Measurements from ENCODE around the gene DLG2.

DLG2 gene

GRCh38 chr11:84234011-84234410 lies 1393.1 kb downstream of the DLG2 start:
- no peak for DNase-seq

- DNase-seq: no peak
These were observed 1394.6 kb downstream of the DLG2 start for GRCh38 chr11:84232511-84232910.

- DNase-seq: no peak
These were observed 1396.7 kb downstream of the DLG2 start for GRCh38 chr11:84230402-84230801.

- DNase-seq: no peak
These were observed 1399.0 kb downstream of the DLG2 start for GRCh38 chr11:84227970-84228665.

- DNase-seq: no peak
These were observed 1403.1 kb downstream of the DLG2 start for GRCh38 chr11:84224042-84224441.

- DNase-seq: no peak
These were observed 1408.8 kb downstream of the DLG2 start for GRCh38 chr11:84218318-84218717.

GRCh38 chr11:84215672-84216071 lies 1411.5 kb downstream of the DLG2 start:
- no peak for DNase-seq

GRCh38 chr11:84214557-84214956 lies 1412.6 kb downstream of the DLG2 start:
- no peak for DNase-seq

- no peak for DNase-seq
These were observed 1414.4 kb downstream of the DLG2 start for GRCh38 chr11:84212468-84213390.

GRCh38 chr11:84211896-84212295 lies 1415.2 kb downstream of the DLG2 start:
- no peak for DNase-seq

GRCh38 chr11:84194696-84195095 lies 1432.4 kb downstream of the DLG2 start:
- no peak for DNase-seq

GRCh38 chr11:84193706-84194105 lies 1433.4 kb downstream of the DLG2 start:
- DNase-seq: no peak

- no peak for DNase-seq
These were observed 1438.6 kb downstream of the DLG2 start for GRCh38 chr11:84188521-84188920.

- DNase-seq: no peak
These were observed 1454.1 kb downstream of the DLG2 start for GRCh38 chr11:84173078-84173477.

GRCh38 chr11:84165139-84165538 lies 1462.0 kb downstream of the DLG2 start:
- DNase-seq: no peak

- DNase-seq: no peak
These were observed 1462.4 kb downstream of the DLG2 start for GRCh38 chr11:84164728-84165127.

- DNase-seq: no peak
These were observed 1464.0 kb downstream of the DLG2 start for GRCh38 chr11:84163116-84163515.

- no peak for DNase-seq
These were observed 1469.5 kb downstream of the DLG2 start for GRCh38 chr11:84157639-84158038.

GRCh38 chr11:84146826-84147225 lies 1480.3 kb downstream of the DLG2 start:
- DNase-seq: no peak

GRCh38 chr11:84145616-84146185 lies 1481.4 kb downstream of the DLG2 start:
- no peak for DNase-seq

GRCh38 chr11:84144531-84144930 lies 1482.6 kb downstream of the DLG2 start:
- no peak for DNase-seq

GRCh38 chr11:84142411-84142810 lies 1484.7 kb downstream of the DLG2 start:
- DNase-seq: no peak

- no peak for DNase-seq
These were observed 1486.6 kb downstream of the DLG2 start for GRCh38 chr11:84140386-84141169.
